HG03460 (cell line): Measurements from ENCODE around the gene SMYD4.
"Not testable (repeated sequence)": the region's sequence is repeated elsewhere in the genome, so short reads cannot be mapped to it uniquely, and the experiment has no call there.

ENCODE experiments used
- ATAC-seq: cut with Tn5 transposase; IDR thresholded peaks from one replicate; pipeline ENCODE4 v1.9.1; 2021; ENCODE audit not compliant: unreplicated experiment

SMYD4 gene

GRCh38 chr17:1755252-1755826 is 74.4 kb downstream of the SMYD4 start:
- ATAC-seq = no peak

- no peak for ATAC-seq
These were observed 75.1 kb downstream of the SMYD4 start for GRCh38 chr17:1754430-1755112.

- no peak for ATAC-seq
These were observed 75.8 kb downstream of the SMYD4 start for GRCh38 chr17:1753767-1754429.

- ATAC-seq = no peak
These were observed 77.1 kb downstream of the SMYD4 start for GRCh38 chr17:1752425-1753262.

GRCh38 chr17:1750628-1751027 is 79.1 kb downstream of the SMYD4 start:
- ATAC-seq = no peak

GRCh38 chr17:1746975-1747543 is 82.6 kb downstream of the SMYD4 start:
- no peak for ATAC-seq

GRCh38 chr17:1745513-1746020 is 84.1 kb downstream of the SMYD4 start:
- no peak for ATAC-seq

DNA sequence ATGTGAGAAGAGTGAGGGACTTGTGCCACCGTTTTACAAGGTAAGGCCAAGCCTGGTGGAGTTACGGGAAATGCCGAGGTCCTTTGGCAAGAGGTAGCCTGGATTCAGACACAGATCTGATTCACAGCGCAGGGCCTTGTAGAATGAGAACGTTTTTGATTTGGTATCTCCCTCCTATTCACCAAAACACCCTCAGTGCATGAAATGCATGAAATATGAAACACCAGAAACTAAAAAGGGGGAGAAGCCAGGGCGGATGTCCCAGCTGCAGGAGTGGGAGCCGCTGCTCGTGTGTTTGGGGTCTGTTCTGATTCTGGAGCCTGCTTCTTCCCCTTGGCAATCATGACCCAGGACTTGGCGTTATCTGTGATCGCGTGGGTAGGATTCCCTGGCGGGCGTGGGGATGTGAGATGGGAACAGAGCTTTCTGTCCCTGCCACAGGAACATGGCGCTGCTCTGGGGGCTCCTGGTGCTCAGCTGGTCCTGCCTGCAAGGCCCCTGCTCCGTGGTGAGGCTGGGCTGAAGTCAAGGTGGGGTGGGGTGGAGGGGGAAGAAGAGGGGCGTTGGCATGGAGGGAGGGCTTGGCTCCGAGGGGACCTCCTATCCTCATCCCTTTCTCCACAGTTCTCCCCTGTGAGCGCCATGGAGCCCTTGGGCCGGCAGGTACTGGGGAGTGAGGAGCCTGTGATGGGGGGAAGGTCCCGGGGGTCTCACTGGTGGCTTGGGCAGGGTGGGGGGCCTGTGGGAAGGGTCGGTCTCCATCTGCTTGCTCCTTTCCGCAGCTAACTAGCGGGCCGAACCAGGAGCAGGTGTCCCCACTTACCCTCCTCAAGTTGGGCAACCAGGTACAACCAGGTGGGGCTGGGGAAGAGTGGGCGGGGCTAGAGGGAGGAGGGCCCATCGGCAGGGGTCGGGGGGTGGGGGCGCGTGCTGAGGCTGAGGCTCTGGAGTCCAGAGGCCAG is 84.9 kb downstream of the SMYD4 start:
- no peak for ATAC-seq

DNA sequence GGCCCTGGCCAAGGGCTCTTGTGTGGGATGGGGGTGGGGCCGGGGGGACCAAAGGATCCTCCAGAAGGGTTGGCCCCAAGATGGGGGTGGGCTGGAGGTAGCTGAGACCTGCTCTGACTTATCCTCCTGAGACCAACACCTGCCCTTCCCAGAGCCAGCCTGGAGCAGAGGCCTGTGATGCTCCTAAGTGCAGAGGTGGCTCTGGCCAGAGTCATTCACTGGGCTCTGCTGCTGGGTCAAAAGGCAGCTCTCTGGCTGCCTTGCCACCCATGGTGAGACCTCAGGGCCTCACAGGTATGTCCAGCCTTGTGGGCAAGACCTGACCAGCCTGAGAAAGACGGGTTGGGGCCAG is 86.6 kb downstream of the SMYD4 start:
- no peak for ATAC-seq

DNA sequence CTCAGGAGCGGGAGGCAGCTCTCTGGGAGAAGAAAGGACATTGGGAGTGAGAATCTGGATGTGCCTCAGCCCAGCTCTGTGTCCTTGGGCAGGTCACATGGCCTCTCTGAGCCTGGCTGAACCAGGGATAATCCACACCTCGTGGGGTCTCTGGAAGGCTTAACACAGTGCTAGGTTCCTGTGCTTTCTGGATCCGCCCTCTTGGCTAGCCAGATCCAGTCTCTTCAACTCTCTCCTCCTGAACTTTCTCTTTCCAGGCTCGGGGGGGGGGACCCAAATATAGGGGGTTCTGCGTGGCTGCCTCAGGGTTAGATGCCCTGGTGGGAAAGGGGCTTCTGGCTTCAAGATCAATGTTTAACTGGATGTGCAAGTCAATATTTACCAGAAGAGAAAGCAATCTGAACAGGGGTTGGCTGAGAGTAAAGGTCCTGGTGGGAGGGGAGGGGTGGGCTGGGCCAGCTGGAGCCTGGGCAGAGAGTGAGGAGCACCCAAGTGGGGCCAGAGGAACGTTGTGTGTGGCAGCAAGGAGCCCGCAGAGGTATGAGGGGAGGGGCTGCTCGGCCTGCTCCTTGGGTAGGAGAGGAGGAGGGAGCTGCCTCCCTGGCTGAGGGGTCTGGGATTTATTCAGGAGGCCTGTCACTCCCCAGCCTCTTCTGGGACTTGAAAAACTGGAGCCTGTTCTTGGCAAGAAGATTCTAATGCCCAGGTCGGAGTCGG is 87.2 kb downstream of the SMYD4 start, which contains the start of gene SERPINF2:
Gene SERPINF2, plus strand, starts transcription at position 501 of the 717 bp plus-strand sequence. CDS start 2,125 bp downstream, outside the sequence.
- no peak for ATAC-seq

- ATAC-seq = not testable (repeated sequence)
These were observed 87.8 kb downstream of the SMYD4 start for GRCh38 chr17:1741899-1742298.

- ATAC-seq = no peak
These were observed 92.0 kb downstream of the SMYD4 start for GRCh38 chr17:1737531-1738291.

DNA sequence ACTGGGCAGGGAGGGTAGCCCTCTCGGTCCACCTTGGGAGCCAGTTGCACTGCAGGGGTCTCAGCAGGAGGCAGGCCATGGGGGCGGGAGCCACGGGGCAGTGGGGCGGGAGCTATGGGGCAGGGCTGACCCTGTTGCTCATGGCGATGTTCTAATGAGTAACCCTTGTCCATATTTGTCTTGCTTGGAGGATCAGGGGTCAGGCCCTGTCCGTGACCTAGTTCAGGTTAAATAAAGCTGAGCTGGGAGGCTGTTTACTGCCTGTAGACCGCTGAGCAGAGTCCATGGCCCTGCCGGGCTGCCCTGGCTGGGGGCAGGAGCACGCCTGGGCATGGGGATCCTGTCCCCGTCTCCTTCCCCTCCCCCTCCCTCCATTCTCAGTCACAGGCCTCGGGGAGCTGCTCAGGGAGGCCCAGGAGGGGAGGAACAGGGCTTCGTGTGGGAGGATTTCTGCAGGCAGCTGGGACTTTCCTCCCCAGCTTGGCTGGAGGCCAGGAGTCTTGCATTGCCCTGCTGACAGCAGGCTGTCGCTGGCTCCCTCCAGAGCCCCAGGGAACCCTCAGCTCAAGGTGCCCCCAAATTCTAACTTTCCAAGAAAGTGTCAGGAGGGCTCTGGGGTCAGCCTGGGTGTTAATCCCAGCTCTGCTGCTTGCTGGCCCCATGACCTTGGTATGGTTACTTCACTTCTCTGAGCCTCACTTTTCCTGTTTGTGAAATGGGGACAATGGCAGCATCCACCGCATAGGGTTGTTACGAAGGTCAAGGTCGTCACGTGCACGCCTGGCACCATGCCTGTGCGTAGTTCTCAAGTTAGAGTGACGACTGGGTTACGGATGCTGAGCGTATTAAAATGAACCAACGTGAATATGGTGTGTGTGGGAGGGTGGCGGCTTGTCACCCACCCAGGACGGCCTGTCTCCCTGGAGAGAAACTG is 93.1 kb downstream of the SMYD4 start:
- no peak for ATAC-seq

GRCh38 chr17:1735834-1736347 is 93.8 kb downstream of the SMYD4 start:
- no peak for ATAC-seq

DNA sequence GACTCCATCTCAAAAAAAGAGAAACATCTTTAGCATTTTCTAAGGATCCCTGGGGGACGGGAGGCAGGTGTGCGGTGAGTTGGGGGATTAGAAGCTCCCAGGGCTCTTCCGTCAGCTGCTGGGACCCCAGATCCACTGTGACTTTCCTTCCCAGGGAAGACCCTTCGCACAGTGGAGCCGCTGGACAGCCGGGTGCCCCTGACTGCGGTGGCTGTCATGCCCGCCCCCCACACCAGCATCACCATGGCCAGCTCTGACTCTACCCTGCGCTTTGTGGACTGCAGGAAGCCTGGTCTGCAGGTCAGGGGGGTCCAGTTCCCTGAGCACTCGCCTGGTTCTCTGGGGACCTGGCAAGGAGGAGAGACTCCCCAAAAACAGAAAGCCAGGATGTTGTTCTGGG is 94.3 kb downstream of the SMYD4 start:
- no peak for ATAC-seq

- no peak for ATAC-seq
These were observed 95.9 kb downstream of the SMYD4 start for GRCh38 chr17:1733759-1734158.

DNA sequence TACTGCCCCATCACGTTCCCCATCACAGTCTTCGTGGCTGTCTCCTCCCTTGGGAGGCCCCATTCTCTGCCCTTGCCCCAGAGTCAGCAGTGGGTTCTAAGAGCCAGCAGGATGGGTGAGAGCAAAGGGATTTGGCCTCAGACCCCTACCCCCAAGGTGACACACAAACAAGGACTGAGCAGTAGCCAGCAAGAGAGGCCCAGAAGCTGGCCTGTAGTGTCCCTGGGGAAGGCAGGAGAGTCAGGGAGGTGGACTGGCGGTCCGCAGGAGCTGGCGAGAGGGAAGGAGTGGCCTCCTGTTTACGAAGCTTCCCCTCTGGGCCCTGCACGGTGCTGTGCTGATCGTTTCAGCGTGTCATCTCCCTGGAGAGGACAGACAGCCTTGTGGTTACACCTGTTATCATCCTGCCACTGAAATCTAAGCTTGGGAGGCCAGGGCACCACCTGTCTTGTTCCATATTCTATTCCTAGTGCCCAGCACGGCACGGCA is 96.8 kb downstream of the SMYD4 start:
- ATAC-seq = no peak
